BJ (cell line): ENCODE results near the gene POLR2C. TPM values are rescaled to one million over a fixed set of nuclear protein-coding genes. Genes with fewer than 3 reads are reported as not detected.

Experiments used
- CTCF ChIA-PET: fragments of 350-600 bp; formaldehyde crosslinking; extraction: SDS; loops from one replicate; lab custom pipeline; 2021; ENCODE audit warnings: antibody characterized with exemption, inconsistent platforms; lab: Yijun Ruan, JAX
- POLR2A ChIA-PET: fragments of 300-600 bp; sonication (Branson Sonifier 250); formaldehyde crosslinking; extraction: SDS; loops from one replicate; lab custom pipeline; 2021; ENCODE audit warnings: antibody characterized with exemption; lab: Charles Lee
- DNase-seq: peaks from one replicate; pipeline ENCODE4 v3.0.0-alpha.2; 2011; ENCODE audit warnings: low read depth
- H3K27me3 ChIP-seq: 2 replicates; pipeline ENCODE4 v1.6.0; 2011; ENCODE audit warnings: low read length; ENCODE audit not compliant: control insufficient read depth, insufficient read depth
- H3K36me3 ChIP-seq: 2 replicates; pipeline ENCODE4 v1.5.1; 2011; ENCODE audit warnings: low read length; ENCODE audit not compliant: control insufficient read depth, insufficient read depth
- H3K4me3 ChIP-seq: 2 replicates; pipeline ENCODE4 v1.5.1; 2011; ENCODE audit warnings: low read depth, mild to moderate bottlenecking, control low read depth, low read length
- polyA plus RNA-seq: library from polyadenylated mRNA; depleted of rRNA; stranded (reverse); fragments of >200 nt; gene quantifications from 2 replicates; pipeline ENCODE4 v1.2.3, GENCODE V29; 2011
- TF ChIP-seq, protein P1 (sequence below): IDR thresholded peaks from 2 replicates; pipeline ENCODE4 v1.5.1; 2011; ENCODE audit warnings: low read depth, mild to moderate bottlenecking, control low read depth, inconsistent platforms, low read length, moderate library complexity; ENCODE audit not compliant: insufficient read depth

Gene POLR2C
- polyA plus RNA-seq, 1 experiment, result 176 TPM

DNA sequence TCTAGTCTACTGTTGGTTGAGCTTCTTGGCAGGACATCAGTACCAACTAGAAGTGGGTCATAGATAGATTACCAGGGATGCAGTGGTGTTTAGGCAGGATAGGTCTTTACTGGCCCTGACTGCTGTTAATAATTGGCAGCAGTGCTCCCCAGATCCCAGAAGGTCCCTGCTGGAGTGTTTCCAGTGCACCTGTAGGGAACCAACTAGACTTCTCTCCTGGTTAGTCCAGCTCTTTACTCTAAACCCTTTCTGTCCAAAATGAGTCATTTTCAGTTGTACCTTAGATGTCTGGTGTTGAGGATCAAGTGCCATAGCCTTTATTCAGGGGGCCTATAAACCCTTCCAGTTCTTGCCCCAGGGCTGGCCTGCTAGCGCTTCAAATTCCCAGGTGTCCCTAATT, 8.7 kb downstream of the POLR2C start:
- Histone ChIP-seq H3K4me3 (no peak overlapping the region), H3K27me3 (no peaks in the 10 kb centered on the region), H3K36me3 (peaks cover 46% of the 10 kb centered on the region)
- ChIA-PET POLR2A (no interaction called here), CTCF (interaction anchor here (1.0 to 1.5 kb wide), 3 partner anchors 9 to 24 kb away, joined by 3 to 5 read pairs (median 3); partner anchors contain the start of genes CIAPIN1, COQ9 and POLR2C)
- TF ChIP-seq, protein P1, sequence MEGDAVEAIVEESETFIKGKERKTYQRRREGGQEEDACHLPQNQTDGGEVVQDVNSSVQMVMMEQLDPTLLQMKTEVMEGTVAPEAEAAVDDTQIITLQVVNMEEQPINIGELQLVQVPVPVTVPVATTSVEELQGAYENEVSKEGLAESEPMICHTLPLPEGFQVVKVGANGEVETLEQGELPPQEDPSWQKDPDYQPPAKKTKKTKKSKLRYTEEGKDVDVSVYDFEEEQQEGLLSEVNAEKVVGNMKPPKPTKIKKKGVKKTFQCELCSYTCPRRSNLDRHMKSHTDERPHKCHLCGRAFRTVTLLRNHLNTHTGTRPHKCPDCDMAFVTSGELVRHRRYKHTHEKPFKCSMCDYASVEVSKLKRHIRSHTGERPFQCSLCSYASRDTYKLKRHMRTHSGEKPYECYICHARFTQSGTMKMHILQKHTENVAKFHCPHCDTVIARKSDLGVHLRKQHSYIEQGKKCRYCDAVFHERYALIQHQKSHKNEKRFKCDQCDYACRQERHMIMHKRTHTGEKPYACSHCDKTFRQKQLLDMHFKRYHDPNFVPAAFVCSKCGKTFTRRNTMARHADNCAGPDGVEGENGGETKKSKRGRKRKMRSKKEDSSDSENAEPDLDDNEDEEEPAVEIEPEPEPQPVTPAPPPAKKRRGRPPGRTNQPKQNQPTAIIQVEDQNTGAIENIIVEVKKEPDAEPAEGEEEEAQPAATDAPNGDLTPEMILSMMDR, result no peak
- no peak for DNase-seq

DNA sequence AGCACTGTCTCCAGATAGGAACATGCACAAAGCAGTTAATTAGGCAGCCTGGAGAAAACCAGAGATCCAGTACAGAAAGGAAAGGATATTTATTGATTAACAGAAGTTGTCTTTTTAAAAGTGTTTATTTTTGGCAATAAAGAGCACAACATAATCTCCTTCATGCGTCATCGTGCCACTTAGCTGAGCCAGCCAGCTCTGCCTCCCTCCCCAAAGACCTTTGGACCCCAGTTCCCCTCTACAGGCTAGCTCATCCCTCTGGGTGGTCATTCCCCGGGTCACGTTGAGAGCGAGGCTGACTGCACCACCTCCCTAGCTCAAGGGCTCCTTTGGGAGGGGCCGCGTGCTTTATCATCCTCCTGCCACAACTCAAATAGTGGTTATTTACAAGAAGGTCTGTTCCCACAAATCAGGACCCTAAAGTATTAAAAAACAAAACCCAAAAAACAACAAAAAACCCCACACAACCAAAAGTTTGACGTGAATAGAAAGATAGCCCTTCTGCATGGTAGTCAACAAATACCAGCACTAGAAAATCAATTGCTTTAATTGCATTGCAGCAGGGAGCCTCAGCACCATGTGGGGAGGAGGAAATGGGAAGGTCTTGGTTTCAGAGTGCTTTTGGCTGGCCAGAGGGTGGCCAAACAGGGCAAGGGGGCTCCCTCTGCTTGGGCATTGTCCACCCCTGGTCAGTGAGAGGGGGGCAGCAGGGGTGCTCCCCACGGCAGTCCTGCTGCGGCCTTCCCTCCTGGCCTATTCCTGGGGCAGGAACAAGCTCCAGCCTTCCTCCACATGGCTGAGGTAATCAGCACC, 9.6 kb downstream of the POLR2C start:
- Histone ChIP-seq H3K4me3 (no peak overlapping the region), H3K36me3 (peaks cover 42% of the 10 kb centered on the region), H3K27me3 (no peaks in the 10 kb centered on the region)
- POLR2A ChIA-PET, result no interaction called here
- CTCF ChIA-PET, result interaction anchor here (0.6 to 1.5 kb wide), 3 partner anchors 10 to 294 kb away, joined by 3 to 5 read pairs (median 3); partner anchors contain the start of gene POLR2C
- TF ChIP-seq, protein P1, result no peak
- no peak for DNase-seq

DNA sequence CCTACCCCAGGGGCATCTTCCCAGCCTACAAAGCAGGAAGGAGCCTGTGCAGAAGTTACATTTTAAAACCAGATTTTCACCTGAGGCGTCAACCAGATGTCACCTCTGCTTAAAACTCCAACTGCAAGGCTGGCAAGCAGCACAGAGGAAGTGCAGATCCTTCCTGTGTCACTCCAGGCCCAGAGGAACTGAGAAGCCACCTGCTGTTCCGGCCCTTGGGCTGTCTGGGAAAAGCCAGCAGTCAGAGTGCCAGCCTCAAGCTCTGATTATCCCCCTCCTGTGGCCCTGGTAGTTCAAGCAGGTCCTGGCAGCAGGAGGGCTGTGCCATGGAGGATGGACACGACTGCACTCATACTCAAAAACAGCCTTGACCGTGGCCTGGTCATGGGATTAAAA, 10.2 kb downstream of the POLR2C start:
- Histone ChIP-seq H3K27me3 (no peaks in the 10 kb centered on the region), H3K4me3 (no peak overlapping the region), H3K36me3 (peaks cover 42% of the 10 kb centered on the region)
- ChIA-PET POLR2A (no interaction called here), CTCF (interaction anchor here (0.6 to 1.1 kb wide), 3 partner anchors 11 to 295 kb away, joined by 3 read pairs; partner anchors contain the start of gene POLR2C)
- TF ChIP-seq, protein P1, result no peak
- no peak for DNase-seq

DNA sequence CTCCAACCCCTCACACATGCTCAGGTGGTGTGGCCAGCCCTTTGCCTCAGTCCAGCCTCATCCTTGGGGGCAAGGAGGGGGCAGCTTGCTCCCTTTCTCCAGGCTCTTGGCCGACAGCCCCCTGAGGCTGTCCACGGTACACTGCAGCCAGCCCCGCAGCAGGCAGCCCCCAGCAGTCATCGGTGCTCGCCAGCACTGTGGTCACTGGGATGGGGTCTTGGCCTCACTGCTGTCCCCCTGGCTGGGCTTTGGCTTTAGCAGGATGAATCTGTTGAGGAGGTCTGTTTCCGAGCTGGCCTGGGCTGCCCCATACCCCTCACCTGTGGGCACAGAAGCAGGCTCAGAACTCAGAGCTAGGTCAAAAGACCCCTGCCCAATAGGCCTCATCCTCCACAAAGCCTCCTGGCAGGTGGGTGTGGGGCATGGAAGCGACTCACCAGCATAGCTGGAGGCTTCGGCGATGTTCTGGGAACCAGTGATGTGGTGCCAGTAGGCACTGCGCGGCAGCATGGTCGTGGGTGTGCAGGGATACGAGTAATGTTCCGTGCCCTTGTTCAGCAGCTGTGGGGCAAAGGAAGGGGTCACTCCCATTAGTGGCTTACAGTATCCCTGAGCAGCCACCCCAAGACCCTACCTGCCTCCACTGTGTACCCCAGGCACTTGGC, 10.8 kb downstream of the POLR2C start:
- ChIA-PET CTCF (interaction anchor here (1.1 to 2.4 kb wide), 3 partner anchors 11 to 173 kb away, joined by 3 to 9 read pairs (median 3); partner anchors contain the start of gene POLR2C), POLR2A (no interaction called here)
- TF ChIP-seq, protein P1, result no peak
- Histone ChIP-seq H3K36me3 (peaks cover 40% of the 10 kb centered on the region), H3K4me3 (no peak overlapping the region), H3K27me3 (no peaks in the 10 kb centered on the region)
- DNase-seq, result no peak

DNA sequence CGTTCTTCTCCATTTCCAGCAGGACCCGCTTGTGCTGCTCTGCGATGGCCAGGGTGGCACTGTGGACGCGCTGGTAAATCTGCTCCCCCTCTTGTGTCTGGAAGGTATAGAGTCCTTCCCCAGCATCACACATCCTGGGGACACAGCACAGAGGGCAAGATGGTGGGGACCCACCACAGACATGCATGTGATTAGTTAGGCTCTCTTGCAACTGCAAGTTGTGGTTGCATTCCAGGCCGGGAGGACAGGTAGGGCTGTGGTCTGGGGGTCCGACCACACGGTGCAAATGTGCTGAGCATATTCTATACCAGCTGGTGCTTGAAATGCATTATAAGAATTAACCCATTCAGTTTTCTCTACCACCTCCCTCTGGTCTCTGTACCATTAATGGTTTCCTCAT, 11.4 kb downstream of the POLR2C start:
- no peak for DNase-seq
- Histone ChIP-seq H3K4me3 (no peak overlapping the region), H3K27me3 (no peaks in the 10 kb centered on the region), H3K36me3 (peaks cover 37% of the 10 kb centered on the region)
- ChIA-PET CTCF (interaction anchor here (1.2 to 3.1 kb wide), 3 partner anchors 12 to 46 kb away, joined by 3 to 14 read pairs (median 9); partner anchors contain the start of genes DOK4 and POLR2C), POLR2A (no interaction called here)
- TF ChIP-seq, protein P1, result no peak
